ENCODE measurements around the gene MRPL55.

Gene MRPL55

GRCh38 chr1:228058172-228058948 lies 50.7 kb downstream of the MRPL55 start:
- no peak for TF ChIP-seq CTCF (IDR thresholded peaks at IDR 0.05; ENCODE audit: extremely low read depth, insufficient read depth, missing control alignments)
- DNase-seq (ENCODE audit: low spot score) = no peak
- in situ Hi-C loops (cut with MboI; ENCODE audit: low pct_unique_long_range_greater_than_20kb, low sequenced_read_pairs, unreplicated experiment) = no loop called here

Measured in GM13977 (cell line).